Stimulated activated CD4-positive, alpha-beta T cell treated with anti-CD3 and anti-CD28 coated beads, Interleukin-12 subunit alpha, Interleukin-12 subunit beta, amount 100 ng/mL, for 4 hours (primary cell): ENCODE results near the gene RGMA.
A peak's percentile ranks its signal among the peaks of the same experiment; 100 is the strongest.

ENCODE experiments used
- DNase-seq: peaks from one replicate; pipeline ENCODE4 v3.0.0-alpha.2; 2020

RGMA gene

GRCh38 chr15:93091465-93091864 is 2.5 kb upstream of the RGMA start:
- DNase-seq = no peak

GRCh38 chr15:93089727-93090305 is 805 bp upstream of the RGMA start:
- DNase-seq = no peak

GRCh38 chr15:93088200-93088980 is 621 bp downstream of the RGMA start:
- DNase-seq = peak; percentile 16

GRCh38 chr15:93087825-93088199 is 1.2 kb downstream of the RGMA start:
- DNase-seq = peak; percentile 51

- no peak for DNase-seq
Measured at GRCh38 chr15:93086791-93087190, 2.2 kb downstream of the RGMA start.

- DNase-seq = no peak
Measured at GRCh38 chr15:93085692-93086091, 3.3 kb downstream of the RGMA start.

GRCh38 chr15:93082861-93083260 is 6.2 kb downstream of the RGMA start:
- DNase-seq = no peak

- no peak for DNase-seq
Measured at GRCh38 chr15:93081399-93081798, 7.6 kb downstream of the RGMA start.

GRCh38 chr15:93080451-93080850 is 8.6 kb downstream of the RGMA start:
- DNase-seq = no peak

GRCh38 chr15:93076875-93077274 is 12.1 kb downstream of the RGMA start:
- DNase-seq = no peak

- DNase-seq = no peak
Measured at GRCh38 chr15:93076217-93076616, 12.8 kb downstream of the RGMA start.

GRCh38 chr15:93074599-93074998 is 14.4 kb downstream of the RGMA start:
- DNase-seq = no peak

- no peak for DNase-seq
Measured at GRCh38 chr15:93073465-93073952, 15.5 kb downstream of the RGMA start.

GRCh38 chr15:93072411-93073394 is 16.3 kb downstream of the RGMA start:
- DNase-seq = no peak

GRCh38 chr15:93072011-93072410 is 17.0 kb downstream of the RGMA start:
- DNase-seq = no peak

- no peak for DNase-seq
Measured at GRCh38 chr15:93071469-93071936, 17.5 kb downstream of the RGMA start.

GRCh38 chr15:93070551-93071296 is 18.3 kb downstream of the RGMA start:
- DNase-seq = no peak

- no peak for DNase-seq
Measured at GRCh38 chr15:93070132-93070531, 18.9 kb downstream of the RGMA start.

GRCh38 chr15:93068581-93069199 is 20.3 kb downstream of the RGMA start:
- no peak for DNase-seq

- no peak for DNase-seq
Measured at GRCh38 chr15:93067649-93068085, 21.3 kb downstream of the RGMA start.

- DNase-seq = no peak
Measured at GRCh38 chr15:93066834-93067648, 22.0 kb downstream of the RGMA start.
